HG03354 (cell line): ENCODE results near the gene KDM1A.
"Not testable (repeated sequence)": the region's sequence is repeated elsewhere in the genome, so short reads cannot be mapped to it uniquely, and the experiment has no call there.

Experiments used
- ATAC-seq: cut with Tn5 transposase; IDR thresholded peaks from one replicate; pipeline ENCODE4 v1.9.1; 2021; ENCODE audit warnings: mild to moderate bottlenecking; ENCODE audit not compliant: unreplicated experiment, poor library complexity, severe bottlenecking

Gene KDM1A

DNA sequence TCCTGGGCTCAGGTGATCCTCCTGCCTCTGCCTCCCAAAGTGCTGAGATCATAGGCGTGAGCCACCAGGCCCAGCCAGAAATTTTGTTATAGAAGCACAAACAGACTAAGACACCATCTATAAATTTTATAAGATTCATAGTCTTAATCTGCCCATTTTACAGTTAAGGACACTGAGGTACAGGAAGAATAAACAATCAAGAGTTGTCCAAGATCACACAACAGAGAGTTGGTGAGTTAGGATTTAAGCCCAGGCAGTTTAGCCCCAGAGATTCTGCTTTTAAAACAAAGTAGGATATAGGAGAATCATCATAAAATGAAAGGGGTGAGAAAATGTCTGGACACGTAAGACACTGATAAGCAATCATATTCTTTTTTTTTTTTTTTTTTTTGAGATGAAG is 10.4 kb upstream of the KDM1A start:
- no peak for ATAC-seq

DNA sequence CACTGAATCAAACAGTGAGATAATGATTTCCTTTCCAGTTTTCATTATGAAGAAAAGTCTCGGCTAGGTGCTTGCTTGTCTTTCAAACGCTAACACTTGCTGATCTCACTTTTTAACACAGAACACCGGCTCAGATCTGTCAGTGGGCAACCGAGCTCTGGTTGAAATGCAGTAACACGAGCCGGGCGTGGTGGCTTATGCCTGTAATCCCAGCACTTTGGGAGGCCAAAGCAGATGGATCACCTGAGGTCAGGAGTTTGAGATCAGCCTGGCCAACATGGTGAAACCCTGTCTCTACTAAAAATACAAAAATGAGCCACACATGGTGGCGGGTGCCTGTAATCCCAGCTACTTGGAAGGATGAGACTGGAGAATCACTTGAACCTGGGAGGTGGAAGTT is 9.2 kb upstream of the KDM1A start:
- not testable (repeated sequence) for ATAC-seq

DNA sequence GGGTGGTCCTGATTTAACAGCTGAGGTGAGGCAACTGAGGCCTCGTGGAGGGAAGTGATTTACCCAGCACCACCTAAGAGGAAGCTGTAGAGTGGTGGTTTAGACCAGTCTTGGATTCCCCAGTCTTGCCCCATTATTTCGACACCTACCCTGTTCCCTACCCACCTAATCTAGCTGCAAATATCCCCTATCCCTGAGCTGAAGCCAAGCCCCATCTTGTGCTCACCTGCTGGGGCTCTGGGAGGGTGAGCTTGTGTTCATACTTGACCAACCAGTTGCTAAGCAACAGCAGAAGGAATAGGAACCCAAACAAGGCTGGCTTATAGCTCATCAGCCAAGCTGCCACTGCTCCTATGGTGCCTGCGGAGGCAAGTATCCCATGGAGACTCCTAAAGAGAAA is 5.6 kb upstream of the KDM1A start:
- ATAC-seq, result no peak

DNA sequence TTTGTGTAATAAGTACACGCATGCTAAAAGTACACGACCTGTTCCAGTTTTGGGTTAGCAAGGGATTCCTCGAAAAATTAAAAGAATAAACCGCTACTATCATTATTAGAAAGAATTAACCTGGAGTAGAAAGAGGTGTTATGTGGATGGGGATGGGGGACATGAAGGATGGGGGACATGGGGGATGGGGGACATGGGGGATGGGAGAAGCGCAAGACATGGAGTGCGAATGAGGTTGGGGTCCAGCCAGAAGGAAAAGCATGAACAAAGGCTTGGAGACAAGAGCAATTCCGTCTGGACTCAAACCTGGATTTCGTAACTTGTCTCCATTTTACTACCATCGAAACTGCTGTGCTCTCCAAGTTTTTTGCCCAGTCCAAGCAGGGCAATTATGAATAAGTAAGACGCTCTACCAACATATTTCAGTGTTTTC is 591 bp upstream of the KDM1A start:
- ATAC-seq, result no peak

DNA sequence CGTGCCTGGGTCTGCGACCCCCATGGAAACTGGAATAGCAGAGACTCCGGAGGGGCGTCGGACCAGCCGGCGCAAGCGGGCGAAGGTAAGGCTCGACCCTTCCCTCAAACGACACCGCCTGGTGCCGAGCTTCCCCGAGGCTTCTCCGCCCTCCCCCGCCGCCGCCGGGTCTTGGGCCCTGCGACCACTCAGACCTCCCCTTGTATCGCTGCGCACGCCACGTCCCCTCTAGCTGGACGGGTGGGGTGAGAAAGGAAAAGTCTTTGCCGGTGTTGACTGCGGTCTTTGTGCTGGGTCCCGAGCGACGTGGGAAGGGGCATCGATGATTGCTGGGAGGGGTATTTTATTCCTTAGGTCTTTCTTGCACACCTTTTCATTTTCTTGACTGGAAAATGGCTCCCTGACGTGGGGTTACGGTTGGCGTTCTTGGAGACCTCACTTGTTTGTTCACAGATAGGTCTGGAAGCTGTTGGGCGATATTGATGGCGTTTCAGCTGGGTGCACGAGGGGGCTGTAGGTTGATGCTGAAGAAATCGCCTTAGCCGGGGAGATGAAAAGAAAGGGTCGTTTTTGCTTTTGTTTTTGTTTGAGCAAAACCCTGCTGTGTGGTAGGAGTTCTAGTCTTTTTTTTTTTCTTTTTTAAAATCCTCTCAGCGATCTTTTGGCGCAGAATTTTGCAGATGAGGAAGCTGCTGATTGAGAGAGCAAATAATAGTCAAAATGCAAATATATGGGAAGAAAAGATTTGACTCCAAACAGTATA is 776 bp downstream of the KDM1A start:
- ATAC-seq, result peak; percentile 30

DNA sequence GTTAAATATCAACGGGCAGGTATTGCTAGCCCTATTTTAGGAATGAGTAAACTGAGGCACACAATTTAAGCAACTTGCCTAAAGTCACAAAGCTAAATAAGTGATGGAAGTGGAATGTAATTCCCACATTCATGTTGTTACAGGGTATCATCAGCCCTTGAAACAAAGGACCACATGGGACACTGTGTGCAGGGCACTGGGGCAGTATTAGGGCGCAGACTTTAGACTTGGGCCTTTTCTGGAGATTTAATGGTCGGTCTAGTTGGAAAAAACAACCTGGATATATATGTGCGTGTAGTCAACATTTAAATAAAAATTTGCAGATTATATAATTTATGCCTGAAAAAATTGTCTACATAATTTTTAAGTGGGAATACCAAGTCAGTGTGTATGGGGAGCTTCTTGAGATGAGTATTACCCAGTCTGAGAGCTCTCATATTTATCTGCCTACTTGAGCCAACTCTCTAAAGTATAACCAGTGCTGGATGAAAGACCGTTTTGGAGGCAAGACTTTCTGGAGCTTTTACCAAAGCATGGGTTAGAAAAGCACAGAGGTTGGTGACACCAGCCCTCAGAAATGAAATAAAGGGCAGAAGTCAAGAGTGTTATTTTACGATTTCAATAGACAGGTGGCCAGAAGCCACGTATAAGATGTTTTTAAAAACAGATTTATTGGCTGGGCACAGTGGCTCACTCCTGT is 1.6 kb downstream of the KDM1A start:
- ATAC-seq, result no peak

DNA sequence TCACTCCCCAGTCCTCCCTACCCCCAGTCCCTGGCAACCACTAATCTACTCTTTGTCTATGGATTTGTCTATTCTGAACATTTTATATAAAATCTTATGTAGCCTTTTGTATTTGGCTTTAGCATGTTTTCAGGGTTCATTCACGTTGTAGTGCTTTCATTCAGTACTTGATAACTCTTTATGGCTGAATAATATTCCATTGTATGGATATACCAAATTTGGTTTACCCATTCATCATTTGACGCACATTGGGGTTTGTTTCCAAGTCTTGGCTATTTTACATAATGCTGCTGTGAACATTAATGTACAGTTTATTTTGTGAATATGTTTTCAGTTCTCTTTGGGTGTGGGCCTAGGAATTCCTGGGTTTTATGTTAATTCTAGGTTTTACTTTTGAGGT is 2.6 kb downstream of the KDM1A start:
- no peak for ATAC-seq

DNA sequence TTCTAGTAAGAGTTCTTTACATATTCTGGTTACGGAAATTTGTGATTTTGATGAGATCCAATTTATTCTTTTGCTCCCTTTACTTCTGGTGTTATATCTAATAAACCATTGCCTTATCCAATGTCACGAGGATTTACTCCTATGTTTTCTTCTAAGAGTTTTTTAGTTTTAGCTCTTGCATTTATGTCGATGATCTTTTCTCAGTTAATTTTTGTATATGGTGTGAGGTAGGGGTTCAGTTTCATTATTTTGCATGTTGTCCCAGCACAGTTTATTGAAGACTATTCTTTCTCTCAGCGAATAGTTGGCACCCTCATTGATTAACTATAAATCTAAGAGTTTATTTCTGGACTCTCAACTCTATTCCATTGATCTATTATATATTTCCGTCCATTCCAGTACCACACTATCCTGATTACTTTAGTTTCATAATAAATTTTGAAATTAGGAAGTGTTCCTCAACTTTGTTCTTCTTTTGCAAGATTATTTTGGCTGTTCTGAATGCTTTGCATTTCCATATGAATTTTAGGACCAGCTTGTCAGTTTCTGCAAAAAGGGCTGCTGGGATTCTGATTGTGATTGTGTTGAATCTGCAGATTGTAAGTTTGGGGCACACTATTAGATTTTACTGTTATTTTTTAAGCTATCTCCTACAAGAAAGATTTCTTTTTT is 4.0 kb downstream of the KDM1A start:
- ATAC-seq, result no peak

DNA sequence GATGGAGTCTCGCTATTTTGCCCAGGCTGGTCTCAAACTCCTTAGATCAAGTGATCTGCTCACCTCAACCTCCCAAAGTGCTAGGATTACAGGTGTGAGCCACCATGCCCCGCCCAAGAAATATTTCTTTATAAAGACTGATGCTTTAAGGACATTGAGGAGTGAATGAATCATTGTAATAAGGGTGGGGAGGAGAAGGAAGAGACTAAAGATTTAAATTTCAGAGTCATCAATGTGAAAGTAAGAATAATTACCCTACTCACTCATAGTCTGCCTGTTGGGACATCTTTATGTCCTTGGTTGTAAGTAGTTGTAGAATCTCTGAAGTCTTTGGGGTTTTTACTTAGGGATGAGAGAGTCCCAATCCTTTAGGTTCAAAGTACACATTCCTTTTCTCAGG is 7.3 kb downstream of the KDM1A start:
- no peak for ATAC-seq

DNA sequence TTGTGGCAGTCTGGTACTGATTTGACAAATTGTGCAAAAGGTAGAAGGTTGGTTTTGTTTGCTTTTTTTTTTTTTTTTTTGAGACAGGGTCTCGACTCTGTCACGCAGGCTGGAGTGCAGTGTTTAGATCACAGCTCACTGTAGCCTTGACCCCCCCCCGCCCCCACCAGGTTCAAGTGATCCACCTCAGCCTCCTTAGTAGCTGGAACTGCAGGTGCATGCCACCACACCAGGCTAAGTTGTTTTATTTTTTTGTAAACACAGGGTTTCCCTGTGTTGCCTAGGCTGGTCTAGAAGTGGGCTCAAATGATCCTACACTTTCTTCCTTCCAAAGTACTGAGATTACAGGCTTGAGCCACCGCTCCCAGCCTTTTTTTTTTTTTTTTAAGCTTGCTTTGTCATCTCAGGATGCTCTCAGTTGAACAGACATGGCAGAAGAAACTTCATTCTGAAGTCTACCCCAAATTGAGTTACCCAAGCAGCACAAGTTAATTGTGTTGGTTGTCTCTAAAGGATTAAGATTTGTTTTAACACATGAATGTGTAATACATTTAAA is 8.2 kb downstream of the KDM1A start:
- no peak for ATAC-seq

DNA sequence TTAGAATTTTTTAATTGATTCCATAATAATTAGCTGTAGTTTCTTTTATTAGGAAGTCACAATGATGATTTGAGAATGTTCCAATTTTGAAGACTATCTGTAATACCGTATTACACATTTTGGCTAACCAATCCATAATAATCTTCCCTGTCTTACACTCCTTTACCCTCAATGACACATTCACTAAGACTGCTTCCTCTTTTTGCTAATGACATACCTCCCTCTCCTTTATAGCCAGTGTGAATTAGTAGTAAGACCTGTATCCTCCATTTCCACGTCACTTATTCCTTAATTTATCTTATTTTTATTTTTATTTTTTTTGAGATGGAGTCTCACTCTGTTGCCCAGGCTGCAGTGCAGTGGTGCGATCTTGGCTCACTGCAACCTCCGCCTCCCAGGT is 10.1 kb downstream of the KDM1A start:
- no peak for ATAC-seq

DNA sequence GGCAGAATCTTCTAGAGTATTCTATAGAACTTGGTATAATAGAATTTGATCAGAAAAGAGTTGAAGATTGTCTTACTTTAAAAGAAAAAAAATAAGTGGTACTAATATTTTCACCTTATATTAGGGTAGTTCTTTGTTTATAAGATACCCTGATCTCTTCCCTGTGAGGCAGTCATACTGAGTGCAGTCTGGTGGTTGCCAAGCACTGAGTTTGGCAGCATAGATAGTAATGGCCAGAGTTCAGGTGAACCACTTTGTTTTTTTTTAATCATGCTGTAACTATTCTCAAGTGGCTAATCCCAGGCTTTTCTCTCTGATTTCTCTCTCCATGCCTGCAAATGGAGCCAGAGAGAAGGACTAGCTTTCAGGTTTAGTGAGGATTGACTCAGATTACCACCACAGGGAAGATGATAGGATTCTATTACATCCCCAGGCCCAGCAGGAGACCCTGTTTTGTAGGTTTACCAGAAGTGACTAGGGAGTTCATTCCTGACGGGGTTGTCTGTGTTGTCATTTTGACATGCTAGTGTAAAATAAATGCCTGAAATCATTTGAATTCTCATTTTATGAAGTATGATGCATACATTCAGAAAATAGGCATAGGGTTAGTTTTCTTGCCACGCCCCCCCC is 16.7 kb downstream of the KDM1A start:
- no peak for ATAC-seq

DNA sequence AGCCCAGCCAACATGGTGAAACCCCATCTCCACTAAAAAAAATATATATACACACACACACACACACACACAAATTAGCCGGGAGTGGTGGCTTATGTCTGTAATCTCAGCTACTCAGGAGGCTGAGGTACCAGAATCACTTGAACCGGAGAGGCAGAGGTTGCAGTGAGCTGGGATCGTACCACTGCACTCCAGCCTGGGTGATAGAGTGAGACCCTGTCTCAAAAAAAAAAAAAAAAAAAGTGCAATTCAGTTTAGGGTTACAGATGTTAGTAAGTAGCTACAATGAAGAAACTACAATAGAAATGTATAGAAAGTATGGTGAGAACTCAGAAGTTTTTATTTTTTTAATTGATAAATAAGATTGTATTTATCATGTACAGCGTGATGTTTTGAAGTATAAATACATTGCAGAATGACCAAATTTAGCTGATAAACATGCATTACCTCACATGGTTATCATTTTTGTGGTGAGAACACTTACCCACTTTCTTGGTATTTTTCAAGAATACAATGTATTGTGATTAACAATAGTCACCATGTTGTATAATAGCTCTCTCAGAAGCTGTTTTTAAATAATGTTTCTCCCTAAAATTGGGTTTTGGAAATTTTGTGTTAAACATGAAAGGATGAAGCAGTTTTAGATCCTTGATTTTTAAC is 17.9 kb downstream of the KDM1A start:
- ATAC-seq, result no peak

DNA sequence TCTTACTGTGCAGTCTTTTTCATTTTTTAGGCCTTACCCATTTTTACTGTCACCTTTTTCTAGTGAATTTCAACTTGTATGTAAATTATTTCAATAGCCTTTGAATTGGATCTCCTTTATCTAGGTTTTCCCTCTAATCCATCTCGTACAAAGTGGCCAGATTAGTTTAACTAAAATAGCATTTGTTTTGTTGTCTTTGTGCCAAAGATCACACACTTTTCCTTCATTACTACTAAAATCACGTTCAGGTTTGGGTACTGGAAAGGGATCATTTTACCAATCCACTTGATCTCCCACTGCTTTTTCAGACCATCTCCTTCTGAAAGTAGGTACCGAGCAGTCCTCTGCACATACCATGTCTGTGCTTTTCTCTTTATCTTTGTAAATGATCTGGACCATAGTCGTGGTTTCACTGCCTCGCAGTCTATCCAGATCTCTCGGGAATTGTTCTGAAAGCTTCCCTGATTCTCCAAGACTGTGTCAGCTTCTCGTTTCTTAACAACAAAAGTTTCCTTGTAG is 20.1 kb downstream of the KDM1A start:
- no peak for ATAC-seq

DNA sequence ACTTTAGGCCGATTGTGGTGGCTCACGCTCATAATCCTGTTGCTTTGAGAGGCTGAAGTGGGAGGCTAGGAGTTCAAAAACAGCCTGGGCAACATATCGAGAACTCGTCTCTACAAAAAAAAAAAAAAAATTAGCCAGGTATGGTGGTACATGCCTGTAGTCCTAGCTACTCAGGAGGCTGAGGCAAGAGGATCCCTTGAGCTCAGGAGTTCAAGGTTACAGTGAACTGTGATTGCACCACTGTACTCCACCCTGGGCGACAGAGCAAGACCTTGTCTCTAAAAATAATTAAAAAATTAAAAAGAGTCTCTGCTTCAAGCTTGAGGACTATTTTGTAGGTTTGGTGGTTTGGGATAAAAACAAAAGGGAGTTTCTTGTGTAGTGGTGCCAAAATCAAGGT is 21.2 kb downstream of the KDM1A start:
- no peak for ATAC-seq

DNA sequence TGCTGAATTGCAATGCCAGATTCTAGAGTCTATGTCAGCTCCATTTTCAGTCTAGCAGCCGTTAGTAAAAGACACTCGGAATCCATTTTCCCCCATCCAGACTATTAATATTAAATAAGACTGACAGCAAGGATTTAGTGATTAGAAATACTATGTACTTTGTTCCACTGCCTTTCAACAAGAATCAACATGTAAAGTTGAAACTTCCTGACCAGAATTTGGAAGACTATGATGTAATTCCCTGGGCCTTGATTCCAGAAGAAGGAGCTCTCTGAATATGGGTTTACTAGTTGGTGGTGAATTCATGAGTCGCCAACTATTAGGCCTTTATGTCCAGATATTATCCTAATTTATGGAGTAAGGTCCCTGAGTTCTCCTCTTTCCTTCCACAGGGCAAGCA is 24.8 kb downstream of the KDM1A start:
- ATAC-seq, result no peak

DNA sequence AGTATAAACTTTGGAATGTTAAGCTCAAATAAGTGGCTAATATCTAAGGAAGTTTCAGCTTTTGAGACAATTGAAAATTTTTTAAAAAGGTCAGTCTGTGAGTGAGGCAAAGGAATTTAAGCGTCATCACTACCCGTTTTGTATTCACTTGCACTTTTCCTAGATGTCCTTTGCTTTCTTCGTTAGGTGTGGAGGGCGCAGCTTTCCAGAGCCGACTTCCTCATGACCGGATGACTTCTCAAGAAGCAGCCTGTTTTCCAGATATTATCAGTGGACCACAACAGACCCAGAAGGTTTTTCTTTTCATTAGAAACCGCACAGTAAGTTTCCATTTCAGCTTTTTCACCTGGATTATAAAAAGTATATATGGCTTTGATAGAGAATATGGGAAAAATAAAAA is 30.9 kb downstream of the KDM1A start:
- ATAC-seq, result no peak

DNA sequence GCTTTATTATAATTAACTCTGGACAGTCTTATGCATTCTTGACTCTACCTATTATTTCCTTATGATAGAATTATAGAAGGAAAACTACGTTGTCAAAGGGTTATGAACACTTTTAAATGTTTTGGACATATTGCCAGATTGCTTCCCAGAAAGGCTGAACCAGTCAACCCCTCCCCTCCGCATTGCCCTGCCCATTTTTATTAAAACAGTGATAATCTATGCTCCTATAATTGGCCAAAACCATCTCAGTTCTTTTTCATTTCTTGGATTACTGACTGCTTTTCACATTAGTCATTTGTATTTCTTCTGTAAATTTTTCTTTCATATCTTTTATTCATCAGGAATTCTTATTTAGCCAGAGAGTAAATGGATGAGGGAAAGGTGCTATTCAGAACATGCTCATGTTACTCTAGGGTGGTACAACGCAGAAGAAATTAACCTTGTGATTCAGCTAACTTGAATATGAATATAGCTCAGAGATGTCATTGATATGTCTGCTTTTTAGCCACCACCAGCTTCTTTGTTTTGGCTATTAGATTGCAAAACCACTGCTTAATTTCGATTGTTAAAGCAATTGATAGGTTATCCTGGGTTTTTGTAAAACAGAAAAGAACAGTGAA is 32.1 kb downstream of the KDM1A start:
- no peak for ATAC-seq

DNA sequence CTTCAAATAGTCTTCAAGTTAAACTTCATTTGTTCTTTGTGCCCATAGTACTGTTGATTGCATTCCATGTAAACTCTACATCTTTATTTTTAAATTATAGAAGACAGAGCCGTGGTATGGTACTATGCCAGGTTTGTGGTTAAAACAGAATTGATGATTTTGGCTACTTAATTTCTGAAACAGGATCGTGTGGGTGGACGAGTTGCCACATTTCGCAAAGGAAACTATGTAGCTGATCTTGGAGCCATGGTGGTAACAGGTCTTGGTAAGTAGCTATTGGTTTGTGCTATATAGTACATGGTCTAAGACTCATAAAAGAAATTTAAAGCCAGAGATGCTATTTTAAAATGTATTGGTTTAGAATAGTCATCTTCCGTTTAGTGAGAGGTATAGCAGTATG is 38.0 kb downstream of the KDM1A start:
- no peak for ATAC-seq
